ENCODE data around the gene CFI.

The CFI gene

DNA sequence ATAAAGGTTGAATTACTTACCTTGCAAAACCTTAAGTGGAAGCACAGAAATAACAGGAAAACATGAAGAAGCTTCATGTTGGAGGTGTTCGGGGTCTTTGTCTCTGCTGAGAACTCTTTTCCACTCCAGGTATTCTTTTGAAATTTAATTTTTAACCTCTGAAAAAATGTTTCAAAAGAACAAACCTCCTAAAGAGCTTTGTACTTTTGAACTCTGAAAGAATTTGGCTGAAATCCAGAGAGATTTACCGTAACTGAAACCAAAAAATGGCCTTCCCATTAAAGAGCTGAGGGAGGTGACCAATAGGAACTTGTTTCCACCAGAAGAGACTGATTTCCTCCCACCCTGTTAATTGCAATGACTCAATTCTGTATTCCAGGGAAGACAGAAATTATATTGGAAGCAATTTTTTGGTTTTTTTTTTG is at the start of gene CFI:
Gene CFI, minus strand, starts transcription at position 105 of the 425 bp plus-strand sequence. Its CDS starts 28 bp downstream, at position 77.
- DNase-seq, result no peak

DNA sequence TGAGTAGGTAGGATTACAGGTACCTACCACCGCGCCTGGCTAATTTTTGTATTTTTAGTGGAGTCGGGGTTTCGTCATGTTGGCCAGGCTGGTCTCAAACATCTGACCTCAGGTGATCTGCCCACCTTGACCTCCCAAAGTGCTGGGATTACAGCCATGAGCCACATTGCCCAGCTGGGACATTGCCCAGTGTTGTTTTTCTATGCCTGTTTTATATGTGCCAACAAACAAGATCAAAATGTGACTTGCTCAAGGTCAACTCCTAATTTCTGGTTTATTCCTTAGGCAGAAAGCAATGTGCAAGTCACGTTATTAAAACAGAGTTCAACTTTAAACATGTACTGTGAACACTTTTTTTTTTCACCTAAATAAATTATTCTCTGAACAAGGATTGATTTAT is 48.8 kb upstream of the CFI start:
- DNase-seq, result no peak

DNA sequence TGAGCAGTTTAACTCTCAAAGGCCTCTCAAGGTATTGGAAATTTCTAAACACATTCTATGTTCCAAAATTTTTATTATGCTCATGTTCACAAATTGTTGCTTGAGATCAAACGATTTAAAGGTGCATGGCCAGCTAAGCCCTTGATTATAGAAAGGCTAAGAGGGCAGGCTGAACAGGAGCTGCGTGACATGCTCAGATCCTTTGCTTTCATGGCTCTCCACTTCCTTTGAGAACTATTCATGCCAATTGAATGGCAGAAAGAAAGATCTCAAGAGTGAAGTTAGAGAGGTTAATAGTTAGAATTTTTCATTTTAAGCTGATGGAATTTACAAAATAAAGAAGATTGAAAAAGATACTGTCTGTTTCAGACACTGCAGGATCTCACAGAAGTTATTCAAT is 46.7 kb upstream of the CFI start:
- no peak for DNase-seq

DNA sequence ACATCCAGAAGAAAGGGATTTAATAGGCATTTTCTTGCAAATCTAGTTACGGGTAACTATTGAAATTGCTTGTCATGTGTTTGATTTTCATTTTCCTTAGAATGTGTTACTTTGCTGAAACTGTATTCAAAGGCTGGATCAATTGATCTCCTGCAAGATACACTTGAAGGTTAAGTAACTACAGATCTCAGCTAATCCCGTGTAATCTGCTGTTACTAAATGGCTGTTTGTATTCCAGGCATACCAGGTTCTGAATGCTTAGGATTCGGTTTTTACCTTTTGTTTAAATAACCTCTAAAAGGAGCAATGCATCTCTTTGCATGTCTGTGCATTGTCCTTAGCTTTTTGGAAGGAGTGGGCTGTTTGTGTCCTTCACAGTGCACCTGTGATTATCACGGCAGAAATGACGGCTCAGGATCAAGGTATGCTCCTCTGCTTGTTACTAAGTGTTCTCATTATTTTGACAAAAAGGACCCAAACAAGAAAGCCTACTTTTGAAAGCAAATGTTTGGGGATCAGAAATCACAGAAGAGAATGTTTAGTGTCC is 46.2 kb upstream of the CFI start, which contains the start of gene LRIT3:
Gene LRIT3, plus strand, starts transcription at position 212 of the 547 bp plus-strand sequence. Its CDS starts 95 bp downstream, at position 307.
- no peak for DNase-seq

DNA sequence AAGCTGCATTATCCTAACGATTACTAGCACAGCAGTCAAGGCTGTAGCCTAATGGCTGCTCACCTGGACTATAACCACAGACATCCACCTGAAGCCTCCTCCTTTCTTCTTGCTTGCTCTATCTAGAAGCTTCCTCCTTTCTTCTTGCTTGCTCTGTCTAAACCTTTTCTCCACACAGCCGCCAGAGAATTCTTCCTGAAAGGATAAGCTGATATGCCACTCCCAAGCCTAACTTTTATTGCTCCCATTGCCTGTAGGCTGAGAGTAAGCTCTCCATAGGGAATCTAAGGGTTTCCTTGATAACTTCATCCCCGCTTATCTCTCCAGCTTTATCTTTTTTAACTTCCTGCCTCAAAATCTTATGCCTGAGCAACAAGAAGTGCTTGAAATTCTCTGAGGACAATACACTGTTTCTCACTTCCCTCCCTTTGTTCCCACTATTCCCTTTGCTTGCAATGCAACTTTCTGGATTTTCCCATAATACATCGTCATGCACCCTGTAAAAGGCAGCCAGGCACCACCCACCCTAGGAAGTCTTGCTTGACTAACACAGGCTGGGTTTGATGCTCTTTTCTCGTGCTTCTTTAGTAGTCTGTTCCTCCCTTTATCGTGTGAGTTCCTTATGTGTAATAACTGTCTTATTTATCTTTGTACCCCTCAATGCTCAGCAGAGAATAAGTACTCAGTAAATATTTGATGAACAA is 44.7 kb upstream of the CFI start:
- DNase-seq, result no peak

DNA sequence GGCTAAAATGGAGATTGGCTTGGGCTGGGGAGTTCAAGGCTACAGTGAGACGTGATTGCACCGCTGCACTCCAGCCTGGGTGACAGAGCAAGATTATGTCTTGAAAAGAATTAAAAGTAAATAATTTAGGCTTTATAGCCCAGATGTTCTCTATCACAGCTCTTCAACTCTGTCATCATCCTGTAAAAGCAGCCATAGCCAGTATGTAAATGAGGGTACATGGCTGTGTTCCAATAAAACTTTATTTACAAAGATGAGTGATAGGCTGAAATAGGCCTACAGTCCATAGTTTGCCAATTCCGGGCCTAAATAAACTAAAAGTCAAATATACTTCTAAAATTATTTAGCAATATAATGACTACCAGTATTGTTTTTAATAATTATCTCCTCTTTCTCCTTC is 35.2 kb upstream of the CFI start:
- DNase-seq, result no peak

DNA sequence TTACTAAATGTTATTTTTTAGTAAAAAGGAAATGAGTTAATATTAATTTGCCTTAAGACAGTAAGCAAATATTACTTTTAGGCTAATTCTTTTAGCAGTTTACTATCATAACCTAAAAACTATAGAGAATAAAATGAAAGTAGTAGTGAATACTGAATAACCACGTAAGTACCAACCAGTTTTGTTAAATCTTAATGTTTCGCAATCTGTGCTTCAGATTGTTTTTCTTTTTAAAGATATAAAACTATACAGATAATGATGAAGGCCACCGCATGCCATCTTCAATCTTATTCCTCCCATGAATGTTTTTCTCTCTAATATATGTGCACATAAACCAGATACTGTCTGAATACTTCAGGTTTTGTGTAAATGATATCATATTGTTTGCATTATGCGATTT is 32.0 kb upstream of the CFI start:
- no peak for DNase-seq

DNA sequence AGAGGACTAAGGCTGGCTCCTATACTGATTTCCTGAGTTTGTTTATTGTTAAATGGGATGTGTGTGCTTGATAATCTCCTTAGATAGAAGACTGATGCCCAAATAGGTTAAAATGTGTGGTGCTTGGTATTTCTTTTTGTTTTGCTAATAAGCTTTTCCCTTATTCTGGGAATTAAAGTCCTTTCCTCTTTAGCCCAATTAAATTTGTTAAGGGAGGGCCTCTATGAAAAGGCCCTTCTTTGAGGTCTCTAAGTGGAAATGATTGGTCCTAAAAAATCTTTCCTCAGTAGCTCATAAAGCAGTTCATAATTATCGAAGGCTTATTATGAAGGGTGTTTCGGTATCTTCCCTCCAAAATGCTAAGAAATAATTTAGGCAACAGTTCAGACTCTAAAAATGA is 25.9 kb upstream of the CFI start, which contains the start of gene RRH:
Gene RRH, plus strand, starts transcription at position 301 of the 400 bp plus-strand sequence. Its CDS starts 56 bp downstream, at position 357.
- no peak for DNase-seq

DNA sequence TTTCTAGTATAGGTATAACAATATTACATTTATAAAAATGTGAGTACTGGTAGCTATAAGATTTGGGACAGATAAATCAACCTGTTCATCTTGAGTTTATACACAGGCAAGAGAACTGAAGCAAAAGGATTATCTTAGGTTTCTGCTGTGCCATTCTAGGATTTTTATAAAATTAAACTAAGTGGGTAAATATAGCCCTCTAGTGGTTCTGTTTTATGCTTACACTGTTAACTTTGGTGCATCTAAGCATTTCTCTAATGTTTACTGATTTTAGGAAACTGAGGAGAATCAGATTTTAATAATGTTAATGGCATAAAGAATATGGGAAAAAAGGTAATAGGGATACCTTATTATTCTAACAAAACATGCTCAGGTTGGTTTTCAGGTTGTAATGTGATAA is 24.9 kb upstream of the CFI start:
- no peak for DNase-seq

DNA sequence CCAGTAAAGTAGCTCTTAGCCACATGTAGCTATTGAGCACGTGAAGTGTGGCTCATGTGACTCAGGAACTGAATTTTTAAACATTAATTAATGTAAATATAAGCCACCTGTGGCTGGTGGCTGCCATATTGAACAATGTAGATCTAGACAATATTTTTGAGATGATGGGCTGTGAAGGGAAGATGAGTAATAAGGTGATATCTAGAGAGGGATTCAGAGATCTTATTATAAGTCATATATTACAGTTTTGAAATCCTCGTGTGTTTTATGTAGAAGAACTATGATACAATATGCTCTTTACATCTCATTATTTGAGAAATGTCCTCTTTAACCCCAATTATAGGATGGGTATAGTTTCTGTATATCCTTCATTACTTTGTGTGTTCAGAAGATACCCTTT is 19.4 kb upstream of the CFI start:
- no peak for DNase-seq

DNA sequence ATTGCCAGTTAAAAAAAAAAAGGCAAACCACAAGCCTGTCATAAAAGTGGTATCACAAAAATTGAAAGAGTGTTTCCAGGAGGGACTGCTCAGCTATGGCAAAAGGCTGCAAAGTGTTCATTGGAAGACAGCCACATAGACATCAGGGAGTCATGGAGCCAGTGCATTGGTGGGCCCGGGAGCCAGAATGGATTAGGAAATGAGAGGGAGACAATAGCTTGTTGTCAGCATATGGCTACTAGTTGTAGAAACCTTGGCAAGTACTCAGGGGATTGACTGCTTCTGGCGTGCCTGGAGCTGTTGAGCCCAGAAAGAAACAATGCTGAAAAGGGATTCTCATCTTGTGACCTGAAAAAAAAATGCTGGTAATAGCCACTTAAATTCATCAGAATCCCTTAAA is 18.8 kb upstream of the CFI start:
- DNase-seq, result no peak

DNA sequence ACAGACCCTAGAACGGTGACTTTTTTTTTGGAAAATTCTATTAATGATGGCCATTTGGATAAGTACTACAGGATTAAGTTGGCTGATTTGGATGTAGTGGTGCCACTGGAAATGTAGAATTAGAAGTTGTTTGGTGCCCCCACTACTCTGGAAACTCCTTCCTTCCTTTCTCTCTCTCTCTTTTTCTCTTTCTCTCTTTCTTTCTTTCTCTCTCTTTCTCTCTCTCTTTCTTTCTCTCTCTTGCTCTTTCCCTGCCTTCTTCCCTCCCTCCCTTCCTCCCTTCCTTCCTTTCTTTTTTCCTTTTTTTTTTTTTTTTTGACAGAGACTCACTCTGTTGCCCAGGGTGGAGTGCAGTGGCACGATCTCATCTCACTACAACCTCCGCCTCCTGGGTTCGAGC is 16.5 kb upstream of the CFI start:
- no peak for DNase-seq

DNA sequence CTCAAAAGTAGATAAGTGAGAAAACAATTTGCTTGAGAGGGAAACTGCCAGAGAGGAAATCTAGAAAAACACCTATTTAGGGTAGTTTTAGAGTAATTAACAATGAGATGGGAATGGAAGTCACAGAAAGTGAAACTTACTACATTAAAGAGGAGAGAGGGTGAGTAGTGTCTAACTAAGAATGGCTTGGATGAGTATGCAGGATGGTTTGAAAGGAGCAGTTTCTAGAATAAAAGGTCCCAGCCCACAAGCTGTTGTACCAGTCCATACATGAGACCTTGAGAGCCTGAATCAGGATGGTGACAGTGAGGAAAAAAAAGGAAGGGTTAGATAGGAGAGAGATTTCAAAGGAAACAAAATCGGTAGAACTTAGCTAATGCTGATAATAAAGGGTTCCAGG is 15.1 kb upstream of the CFI start:
- DNase-seq, result no peak

DNA sequence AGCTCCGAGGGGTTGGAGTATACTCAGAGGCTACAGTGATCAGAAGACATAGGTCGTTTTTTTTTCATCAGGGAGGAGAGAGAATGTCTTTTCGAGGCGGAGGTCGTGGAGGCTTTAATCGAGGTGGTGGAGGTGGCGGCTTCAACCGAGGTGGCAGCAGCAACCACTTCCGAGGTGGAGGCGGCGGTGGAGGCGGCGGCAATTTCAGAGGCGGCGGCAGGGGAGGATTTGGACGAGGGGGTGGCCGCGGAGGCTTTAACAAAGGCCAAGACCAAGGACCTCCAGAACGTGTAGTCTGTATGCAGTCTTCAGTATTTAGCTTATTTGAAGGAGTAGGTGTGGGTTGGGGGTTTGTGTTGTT is 14.3 kb upstream of the CFI start:
- DNase-seq, result no peak

DNA sequence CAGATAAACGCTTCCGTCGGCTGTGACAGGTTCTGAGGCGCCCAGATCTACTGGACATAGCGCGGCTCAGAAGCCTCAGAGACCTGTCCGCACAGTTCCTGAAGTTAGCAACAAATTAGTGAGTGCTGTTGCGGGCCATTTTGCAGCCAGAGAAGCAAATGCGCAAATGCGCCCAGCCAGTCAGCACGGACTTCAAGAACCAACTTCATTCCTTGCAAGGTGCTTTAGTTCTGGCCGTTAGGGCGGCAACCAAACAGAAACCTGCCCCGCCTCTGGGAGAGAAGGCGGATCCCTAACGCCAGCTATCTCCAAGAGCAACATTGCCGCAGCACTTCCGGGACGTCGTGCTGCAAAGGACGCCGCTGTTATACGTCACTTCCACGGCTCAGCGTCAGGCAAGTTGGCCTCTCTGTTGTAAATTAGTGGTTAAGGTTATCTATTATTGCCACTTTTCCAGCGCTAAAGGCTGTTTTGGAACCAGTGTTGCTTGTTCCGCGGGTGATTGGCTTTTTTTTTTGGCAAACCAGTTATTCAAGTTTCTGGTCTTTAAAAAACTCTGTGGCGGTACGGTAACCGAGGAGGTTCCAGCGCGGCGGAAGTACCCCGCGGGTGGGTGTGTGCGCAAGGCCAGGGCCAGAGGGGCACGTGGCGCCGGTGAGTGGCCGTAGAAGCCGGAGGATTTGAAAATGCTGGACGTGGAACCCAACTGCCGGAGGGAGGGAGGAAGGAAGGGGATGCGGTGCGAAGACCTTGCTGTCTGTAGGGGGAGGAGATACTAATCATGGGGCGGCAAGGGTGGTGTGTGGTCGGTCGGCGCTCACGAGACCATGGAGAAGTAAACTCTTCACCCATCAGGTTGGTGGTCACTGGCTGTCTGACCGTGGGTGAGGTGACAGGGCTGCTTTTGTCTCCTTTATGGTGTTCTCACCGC is 13.6 kb upstream of the CFI start, which contains the start of gene GAR1:
Gene GAR1, plus strand, starts transcription at position 612 of the 931 bp plus-strand sequence. CDS start 403 bp downstream, outside the sequence.
- peak; percentile 96 for DNase-seq

DNA sequence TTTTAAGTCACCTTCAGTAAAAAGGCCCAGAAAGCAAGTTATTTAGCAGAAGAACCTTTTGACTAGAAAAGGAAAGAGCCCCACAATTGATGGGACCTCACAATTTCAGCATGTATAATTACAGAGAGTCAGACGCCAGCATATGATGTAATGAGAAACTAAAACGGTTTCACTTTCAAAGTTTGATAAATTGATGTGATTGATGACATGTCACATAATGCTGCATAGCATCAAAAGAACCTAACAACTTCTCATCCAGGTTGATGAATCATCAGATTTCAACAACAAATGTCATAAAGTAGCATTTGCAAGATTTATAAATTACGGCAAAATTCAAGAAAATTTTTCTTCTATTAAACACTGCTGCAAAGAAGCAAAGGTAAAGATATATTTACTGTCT is 9.9 kb upstream of the CFI start:
- DNase-seq, result no peak

DNA sequence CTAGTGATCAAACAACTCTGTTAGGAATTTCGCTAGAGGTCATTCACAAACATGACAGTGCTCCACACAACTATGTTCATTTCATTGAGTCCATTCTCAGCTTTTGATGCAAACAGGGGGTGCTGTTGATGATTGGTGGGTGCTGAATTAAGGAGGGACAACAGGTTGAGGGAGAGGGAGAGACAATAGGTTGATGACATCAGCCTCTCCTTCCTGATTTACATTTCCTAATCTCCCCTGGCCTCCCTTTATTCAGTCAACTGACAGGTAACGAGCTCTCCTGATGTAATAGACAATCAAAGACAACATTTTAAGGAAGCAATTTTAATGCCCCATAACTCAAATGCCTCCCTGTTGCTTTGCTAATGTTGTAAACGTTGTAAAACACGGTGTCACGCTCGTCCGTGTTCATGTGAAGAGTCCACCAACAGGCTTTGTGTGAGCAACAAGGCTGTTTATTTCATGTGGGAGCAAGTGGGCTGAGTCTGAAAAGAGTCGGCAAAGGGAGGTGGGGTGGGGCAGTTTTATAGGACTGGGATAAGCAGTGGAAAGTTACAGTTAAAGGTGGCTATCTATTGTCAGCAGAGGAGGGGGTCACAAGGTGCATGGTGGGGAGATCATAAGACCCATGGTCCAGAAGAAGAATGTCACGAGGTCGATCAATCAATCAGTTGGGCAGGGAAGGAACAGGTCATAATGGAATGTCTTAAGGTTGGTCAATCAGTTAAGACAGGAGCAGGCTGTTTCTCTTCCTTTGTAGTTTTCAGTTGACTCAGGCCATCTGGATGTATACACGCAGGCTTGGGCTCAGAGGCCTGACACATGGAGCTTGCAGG is 9.0 kb upstream of the CFI start:
- no peak for DNase-seq

DNA sequence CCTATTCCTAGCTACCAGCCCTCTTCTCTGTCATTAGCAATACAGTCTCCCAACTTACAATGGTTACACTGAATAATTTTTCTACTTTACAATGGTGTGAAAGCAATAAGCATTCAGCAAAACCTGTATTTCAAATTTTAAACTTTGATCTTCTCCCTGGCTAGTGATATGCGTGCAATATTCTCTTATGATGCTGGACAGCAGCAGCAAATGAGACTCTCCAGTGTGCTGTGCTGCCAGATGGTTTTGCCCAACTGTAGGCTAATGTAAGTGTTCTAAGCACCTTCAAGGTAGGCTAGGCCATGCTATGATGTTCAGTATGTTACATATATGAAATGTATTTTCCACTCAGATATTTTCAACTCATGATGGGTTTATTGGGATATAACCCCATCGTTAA is 7.9 kb upstream of the CFI start:
- DNase-seq, result no peak

DNA sequence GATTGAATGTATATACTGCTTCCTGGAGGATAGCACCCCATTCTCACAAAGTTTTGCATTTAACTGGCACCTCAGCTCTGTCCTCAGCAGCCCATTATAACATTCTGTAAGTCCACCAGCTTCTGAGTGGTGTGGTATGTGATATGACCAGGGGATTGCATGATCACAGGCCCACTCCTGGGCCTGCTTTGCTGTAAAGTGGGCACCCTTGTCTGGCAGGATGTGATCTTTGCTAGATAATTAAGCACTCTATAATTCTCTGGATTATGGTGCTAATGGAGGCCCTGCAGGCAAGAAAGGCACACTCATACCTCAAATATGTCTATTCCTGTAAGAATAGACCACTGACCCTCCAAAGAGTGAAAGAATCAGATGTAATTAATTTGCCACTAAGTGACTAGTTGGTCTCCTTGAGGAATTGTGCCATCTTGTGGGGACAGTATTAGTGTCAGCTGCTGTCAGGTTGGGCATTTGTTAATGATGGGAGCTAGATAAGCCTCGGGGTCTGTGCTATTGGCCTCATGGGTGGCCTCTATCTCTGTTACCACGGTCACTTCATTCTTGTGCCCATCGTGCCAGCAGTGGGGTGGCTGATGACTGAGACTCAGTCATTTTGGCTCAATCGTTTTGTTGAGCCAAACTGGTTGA is 2.2 kb upstream of the CFI start:
- peak; percentile 43 for DNase-seq

DNA sequence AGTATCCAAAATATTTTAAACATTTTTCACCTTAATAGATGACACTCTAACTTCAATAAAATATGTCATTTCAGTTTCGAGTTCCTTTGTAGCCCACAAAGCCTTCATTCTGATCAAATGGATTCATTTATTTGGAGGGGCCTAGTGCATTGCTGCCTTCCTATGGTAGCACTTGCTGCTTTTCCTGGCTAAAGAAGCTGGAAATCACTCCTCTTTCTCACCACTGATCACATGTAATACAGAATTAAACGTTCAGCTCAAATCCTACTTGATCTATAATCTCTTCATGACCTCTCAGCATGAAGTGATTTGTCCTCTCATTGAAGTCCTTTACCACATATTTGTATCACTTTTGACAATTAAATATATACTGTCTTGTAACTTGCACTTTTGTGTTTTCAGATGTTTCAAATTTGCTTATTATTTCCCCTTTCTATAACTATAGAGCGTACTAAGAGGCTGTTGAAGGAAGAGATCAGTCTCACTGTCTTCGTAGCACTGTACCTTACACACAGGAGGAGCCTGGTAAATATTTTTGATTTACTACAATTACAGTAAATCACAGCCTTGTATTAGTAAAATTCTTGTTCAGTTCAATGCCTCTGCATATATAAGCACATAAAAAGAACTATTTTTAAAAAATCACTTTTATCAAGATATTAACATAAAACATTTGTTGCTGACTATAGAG is 555 bp downstream of the CFI start:
- no peak for DNase-seq

DNA sequence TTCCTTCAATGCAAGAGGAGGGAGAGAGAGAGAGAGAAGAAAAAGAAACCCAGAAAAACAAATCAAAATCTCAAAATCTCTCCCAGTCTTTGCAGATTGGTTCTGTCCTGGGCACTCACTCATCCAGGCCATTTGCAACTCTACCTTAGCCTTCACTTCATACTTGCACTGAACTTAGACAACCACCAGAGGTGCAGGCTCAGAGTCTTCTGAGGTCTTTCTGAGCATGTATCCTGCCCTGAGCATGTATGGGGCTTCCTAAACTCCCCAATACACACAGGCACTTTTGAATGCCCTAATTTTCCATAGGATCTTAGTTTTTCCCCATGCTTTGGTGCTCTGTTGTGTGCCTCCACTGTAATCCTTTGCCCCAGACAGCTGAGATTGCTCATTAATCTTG is 2.9 kb downstream of the CFI start:
- no peak for DNase-seq

DNA sequence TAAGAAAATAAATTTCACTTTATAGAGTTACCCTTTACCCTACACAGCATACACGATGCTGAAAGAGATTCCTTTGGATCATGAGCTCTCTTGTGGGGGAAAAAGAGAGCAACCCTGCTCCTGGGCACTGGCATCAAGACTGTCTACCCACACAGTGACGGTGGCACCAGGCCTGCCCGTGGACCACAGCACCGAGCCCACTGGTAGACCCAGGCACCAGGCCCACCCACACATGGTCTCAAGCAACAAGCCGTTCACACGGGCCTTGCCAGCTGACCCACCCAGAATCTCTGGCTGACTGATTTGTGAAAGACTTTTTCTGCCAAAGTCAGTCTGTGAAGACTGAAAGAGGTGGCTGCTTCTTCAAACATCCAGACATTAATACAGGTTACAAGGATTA is 6.7 kb downstream of the CFI start:
- DNase-seq, result no peak

Data from retina (tissue), 1 donor.